ENCODE results near the gene SLC24A2.

The SLC24A2 gene

GRCh38 chr9:19754921-19755320, 33.9 kb downstream of the SLC24A2 start:
- DNase-seq, result no peak

- no peak for DNase-seq
Measured at GRCh38 chr9:19748278-19749126, 40.3 kb downstream of the SLC24A2 start.

- DNase-seq, result no peak
Measured at GRCh38 chr9:19746223-19746622, 42.6 kb downstream of the SLC24A2 start.

GRCh38 chr9:19741178-19741577, 47.7 kb downstream of the SLC24A2 start:
- no peak for DNase-seq
